CD4-positive, alpha-beta T cell treated with Interleukin-4 for 1 hour (primary cell): ENCODE data around the gene FMO4.
"Not testable (repeated sequence)": the region's sequence is repeated elsewhere in the genome, so short reads cannot be mapped to it uniquely, and the experiment has no call there.

Experiments
- DNase-seq, 2 donors: peaks; one replicate each; pipeline ENCODE4 v3.0.0-alpha.2; 2020 to 2022

The FMO4 gene

GRCh38 chr1:171339345-171339744 lies 25.4 kb downstream of the FMO4 start:
- not testable (repeated sequence) for DNase-seq

GRCh38 chr1:171343727-171344472 lies 29.9 kb downstream of the FMO4 start:
- DNase-seq = no peak

GRCh38 chr1:171344473-171344820 lies 30.5 kb downstream of the FMO4 start:
- no peak for DNase-seq

- no peak for DNase-seq
Observed at GRCh38 chr1:171345536-171345935, 31.6 kb downstream of the FMO4 start.

GRCh38 chr1:171346881-171347280 lies 32.9 kb downstream of the FMO4 start:
- no peak for DNase-seq

- DNase-seq = no peak
Observed at GRCh38 chr1:171350594-171350993, 36.6 kb downstream of the FMO4 start.

GRCh38 chr1:171351961-171352360 lies 38.0 kb downstream of the FMO4 start:
- no peak for DNase-seq

- DNase-seq = no peak
Observed at GRCh38 chr1:171352554-171352953, 38.6 kb downstream of the FMO4 start.

- no peak for DNase-seq
Observed at GRCh38 chr1:171355727-171356126, 41.7 kb downstream of the FMO4 start.

- no peak for DNase-seq
Observed at GRCh38 chr1:171357179-171357578, 43.2 kb downstream of the FMO4 start.

- not testable (repeated sequence) for DNase-seq
Observed at GRCh38 chr1:171359355-171359648, 45.3 kb downstream of the FMO4 start.

- not testable (repeated sequence) for DNase-seq
Observed at GRCh38 chr1:171359731-171360527, 45.9 kb downstream of the FMO4 start.

GRCh38 chr1:171366085-171366484 lies 52.1 kb downstream of the FMO4 start:
- DNase-seq = no peak

GRCh38 chr1:171366816-171367215 lies 52.8 kb downstream of the FMO4 start:
- DNase-seq = no peak

GRCh38 chr1:171367436-171367835 lies 53.5 kb downstream of the FMO4 start:
- no peak for DNase-seq

- no peak for DNase-seq
Observed at GRCh38 chr1:171372418-171373084, 58.6 kb downstream of the FMO4 start.

GRCh38 chr1:171373357-171374122 lies 59.6 kb downstream of the FMO4 start:
- not testable (repeated sequence) for DNase-seq

GRCh38 chr1:171379846-171380245 lies 65.9 kb downstream of the FMO4 start:
- no peak for DNase-seq

GRCh38 chr1:171381866-171382210 lies 67.9 kb downstream of the FMO4 start:
- DNase-seq = no peak

- no peak for DNase-seq
Observed at GRCh38 chr1:171384496-171384895, 70.5 kb downstream of the FMO4 start.

- DNase-seq = no peak
Observed at GRCh38 chr1:171389171-171389570, 75.2 kb downstream of the FMO4 start.

GRCh38 chr1:171390740-171391139 lies 76.8 kb downstream of the FMO4 start:
- DNase-seq = not testable (repeated sequence)
